ENCODE data around the gene OBSL1. TPM values are rescaled to one million over a fixed set of nuclear protein-coding genes. Genes with fewer than 3 reads are reported as not detected.

The OBSL1 gene
- total RNA-seq, 4 donors from 2014 or later, result 51.9 to 123 (median 99.2) TPM

- Histone ChIP-seq H3K36me3 (peaks cover 13 to 43% (median 32%) of the 10 kb centered on the region in 4 donors), H3K9me3 (no peaks in the 10 kb centered on the region), H3K27me3 (peaks cover 0 to 4% (median 0%) of the 10 kb centered on the region in 4 donors), H3K4me3 (peak overlapping the region; percentile 67 to 83 (median 77)), H3K4me1 (peaks cover 32 to 53% (median 48%) of the 10 kb centered on the region in 4 donors), H3K27ac (replicated peaks in 1 of 4) (peak overlapping the region; percentile 93 to 95 (median 94))
- TF ChIP-seq POLR2AphosphoS5 (IDR thresholded peaks at IDR 0.05) (no peak), POLR2A (IDR thresholded peaks at IDR 0.05; ENCODE audit: low read depth) (no peak), EP300 (IDR thresholded peaks at IDR 0.05) (no peak)
- TF ChIP-seq, protein P1, sequence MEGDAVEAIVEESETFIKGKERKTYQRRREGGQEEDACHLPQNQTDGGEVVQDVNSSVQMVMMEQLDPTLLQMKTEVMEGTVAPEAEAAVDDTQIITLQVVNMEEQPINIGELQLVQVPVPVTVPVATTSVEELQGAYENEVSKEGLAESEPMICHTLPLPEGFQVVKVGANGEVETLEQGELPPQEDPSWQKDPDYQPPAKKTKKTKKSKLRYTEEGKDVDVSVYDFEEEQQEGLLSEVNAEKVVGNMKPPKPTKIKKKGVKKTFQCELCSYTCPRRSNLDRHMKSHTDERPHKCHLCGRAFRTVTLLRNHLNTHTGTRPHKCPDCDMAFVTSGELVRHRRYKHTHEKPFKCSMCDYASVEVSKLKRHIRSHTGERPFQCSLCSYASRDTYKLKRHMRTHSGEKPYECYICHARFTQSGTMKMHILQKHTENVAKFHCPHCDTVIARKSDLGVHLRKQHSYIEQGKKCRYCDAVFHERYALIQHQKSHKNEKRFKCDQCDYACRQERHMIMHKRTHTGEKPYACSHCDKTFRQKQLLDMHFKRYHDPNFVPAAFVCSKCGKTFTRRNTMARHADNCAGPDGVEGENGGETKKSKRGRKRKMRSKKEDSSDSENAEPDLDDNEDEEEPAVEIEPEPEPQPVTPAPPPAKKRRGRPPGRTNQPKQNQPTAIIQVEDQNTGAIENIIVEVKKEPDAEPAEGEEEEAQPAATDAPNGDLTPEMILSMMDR (IDR thresholded peaks at IDR 0.05), result no peak
- intact Hi-C loops (cut with DNase I), result loop anchor here (2.0 to 5.0 kb wide), 3 partner anchors 54 to 144 kb away; partner anchors contain the start of gene STK11IP
- 2% methylated on average over 20 of the region's 66 CpGs for WGBS
- no peak for DNase-seq (ENCODE audit: extremely low spot score)
These were observed 28.3 kb downstream of the OBSL1 start for GRCh38 chr2:219542931-219543595.

DNA sequence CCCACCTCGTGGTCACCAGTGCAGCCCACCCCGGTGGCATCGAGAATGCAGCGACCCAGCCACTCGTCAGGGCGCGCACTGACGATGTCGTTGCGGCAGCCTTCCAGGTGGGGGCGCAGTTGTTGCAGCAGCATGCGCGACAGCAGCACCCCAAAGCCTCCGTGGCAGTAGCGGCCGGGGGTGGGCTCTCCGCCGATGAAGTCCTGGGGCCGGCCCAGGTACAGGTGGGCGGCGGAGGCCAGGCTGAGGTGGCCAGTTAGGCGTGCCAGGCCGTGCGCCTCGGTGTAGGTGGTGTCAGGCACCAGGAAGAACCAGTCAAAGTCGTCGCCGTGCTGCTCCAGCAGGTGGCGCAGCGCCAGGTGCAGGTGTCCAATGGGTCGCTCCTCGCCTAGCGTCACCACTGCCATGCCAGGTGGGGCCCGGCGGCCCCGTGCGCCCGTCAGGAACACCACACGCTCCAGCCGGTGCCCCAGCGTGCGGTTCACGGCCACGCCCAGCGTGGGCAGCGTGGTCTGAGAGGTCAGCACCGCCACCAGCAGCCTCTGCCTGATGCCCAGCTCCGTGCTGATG, 29.6 kb downstream of the OBSL1 start:
- Histone ChIP-seq H3K36me3 (peaks cover 13 to 34% (median 27%) of the 10 kb centered on the region in 4 donors), H3K27me3 (peaks cover 0 to 4% (median 0%) of the 10 kb centered on the region in 4 donors), H3K4me1 (peaks cover 36 to 63% (median 52%) of the 10 kb centered on the region in 4 donors), H3K27ac (replicated peaks in 1 of 4) (peak overlapping the region; percentile 93 to 95 (median 94)), H3K4me3 (peak overlapping the region; percentile 26 to 50 (median 38)), H3K9me3 (no peaks in the 10 kb centered on the region)
- intact Hi-C loops (cut with DNase I), result loop anchor here (2.0 to 5.0 kb wide), 3 partner anchors 56 to 146 kb away; partner anchors contain the start of gene STK11IP
- no peak for TF ChIP-seq EP300 (IDR thresholded peaks at IDR 0.05)
- TF ChIP-seq, protein P1 (IDR thresholded peaks at IDR 0.05), result peak; percentile 85 to 92 (median 91)
- TF ChIP-seq POLR2A (IDR thresholded peaks at IDR 0.05; ENCODE audit: low read depth), result no peak
- peak in 1 of 2 donors; percentile 50 for TF ChIP-seq POLR2AphosphoS5 (IDR thresholded peaks at IDR 0.05)
- no peak for DNase-seq (ENCODE audit: extremely low spot score)
- WGBS, result 9% methylated on average over 22 of the region's 48 CpGs

- H3K27ac ChIP-seq (replicated peaks in 1 of 4), result no peak overlapping the region
- H3K9me3 ChIP-seq, result no peaks in the 10 kb centered on the region
- H3K27me3 ChIP-seq, result peaks cover 0 to 4% (median 0%) of the 10 kb centered on the region in 4 donors
- WGBS, result 92% methylated on average over 10 of the region's 12 CpGs
- TF ChIP-seq, protein P1 (IDR thresholded peaks at IDR 0.05), result no peak
- TF ChIP-seq POLR2AphosphoS5 (IDR thresholded peaks at IDR 0.05) (no peak), POLR2A (IDR thresholded peaks at IDR 0.05; ENCODE audit: low read depth) (no peak), EP300 (IDR thresholded peaks at IDR 0.05) (no peak)
- H3K4me3 ChIP-seq, result no peak overlapping the region
- H3K36me3 ChIP-seq, result peaks cover 13 to 34% (median 27%) of the 10 kb centered on the region in 4 donors
- peaks cover 36 to 61% (median 52%) of the 10 kb centered on the region in 4 donors for H3K4me1 ChIP-seq
- intact Hi-C loops (cut with DNase I), result loop anchor here (5.0 kb wide), 2 partner anchors 56 to 146 kb away; partner anchors contain the start of gene STK11IP
- no peak for DNase-seq (ENCODE audit: extremely low spot score)
These were observed 30.4 kb downstream of the OBSL1 start for GRCh38 chr2:219540784-219541504.

- TF ChIP-seq, protein P1 (IDR thresholded peaks at IDR 0.05), result no peak
- no peak for TF ChIP-seq EP300 (IDR thresholded peaks at IDR 0.05)
- no peak for TF ChIP-seq POLR2AphosphoS5 (IDR thresholded peaks at IDR 0.05)
- no peak for TF ChIP-seq POLR2A (IDR thresholded peaks at IDR 0.05; ENCODE audit: low read depth)
- peaks cover 0 to 4% (median 0%) of the 10 kb centered on the region in 4 donors for H3K27me3 ChIP-seq
- no peaks in the 10 kb centered on the region for H3K9me3 ChIP-seq
- intact Hi-C loops (cut with DNase I), result loop anchor here (5.0 kb wide), 2 partner anchors 57 to 147 kb away; partner anchors contain the start of gene STK11IP
- H3K36me3 ChIP-seq, result peaks cover 13 to 34% (median 27%) of the 10 kb centered on the region in 4 donors
- DNase-seq (ENCODE audit: extremely low spot score), result no peak
- no peak overlapping the region for H3K4me3 ChIP-seq
- WGBS, result 93% methylated on average over 23 of the region's 46 CpGs
- H3K4me1 ChIP-seq, result peaks cover 36 to 54% (median 49%) of the 10 kb centered on the region in 4 donors
- H3K27ac ChIP-seq (replicated peaks in 1 of 4), result no peak overlapping the region
These were observed 31.2 kb downstream of the OBSL1 start for GRCh38 chr2:219539926-219540678.
